Retinal pigment epithelial cell (primary cell): ENCODE results near the gene PWP2.
"Not testable (repeated sequence)": the region's sequence is repeated elsewhere in the genome, so short reads cannot be mapped to it uniquely, and the experiment has no call there.

Experiments used
- DNase-seq: peaks from one replicate; pipeline ENCODE4 v3.0.0-alpha.2; 2010; ENCODE audit warnings: low read depth
- H3K4me3 ChIP-seq: 2 replicates; pipeline ENCODE4 v1.5.1; 2011; ENCODE audit warnings: mild to moderate bottlenecking, low read length, control low read depth, moderate library complexity

Gene PWP2

DNA sequence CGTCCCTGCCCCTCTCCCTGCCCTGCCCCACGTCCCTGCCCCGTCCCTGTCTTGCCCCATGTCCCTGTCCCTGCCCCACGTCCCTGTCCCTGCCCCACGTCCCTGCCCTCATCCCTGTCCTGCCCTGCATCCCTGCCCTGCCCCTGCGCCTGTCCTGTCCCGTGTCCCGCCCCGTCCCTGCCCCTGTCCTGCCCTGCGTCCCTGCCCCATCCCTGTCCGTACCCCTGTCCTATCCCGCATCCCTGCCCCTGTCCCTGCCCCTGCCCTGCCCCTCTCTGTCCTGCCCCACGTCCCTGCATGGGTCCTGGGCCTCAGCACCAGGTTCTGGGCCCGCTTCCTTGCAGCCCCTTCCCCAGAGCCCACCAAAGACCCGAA lies 53.1 kb downstream of the PWP2 start:
- H3K4me3 ChIP-seq, DNase-seq: not testable (repeated sequence)

DNA sequence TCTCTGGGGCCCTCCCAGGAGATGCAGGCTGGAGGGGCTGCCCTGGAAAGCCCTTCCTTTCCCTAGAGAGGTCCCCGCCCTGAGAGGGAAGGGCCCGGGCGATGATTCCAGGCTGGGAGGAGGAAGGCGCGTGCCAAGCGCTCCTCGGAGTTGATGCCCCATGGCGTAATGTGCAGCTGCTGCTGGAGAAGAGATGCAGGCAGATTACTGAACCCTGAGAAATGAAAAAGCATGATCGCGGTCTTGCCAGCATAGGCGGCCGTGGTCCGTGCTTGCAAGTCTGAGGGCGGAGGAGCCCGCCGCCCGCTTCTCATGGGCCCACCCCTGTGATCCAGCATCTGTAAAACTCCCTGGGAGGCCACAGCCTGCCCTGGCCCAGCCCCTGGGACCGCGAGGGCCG lies 53.6 kb downstream of the PWP2 start:
- not testable (repeated sequence) for DNase-seq, H3K4me3 ChIP-seq

DNA sequence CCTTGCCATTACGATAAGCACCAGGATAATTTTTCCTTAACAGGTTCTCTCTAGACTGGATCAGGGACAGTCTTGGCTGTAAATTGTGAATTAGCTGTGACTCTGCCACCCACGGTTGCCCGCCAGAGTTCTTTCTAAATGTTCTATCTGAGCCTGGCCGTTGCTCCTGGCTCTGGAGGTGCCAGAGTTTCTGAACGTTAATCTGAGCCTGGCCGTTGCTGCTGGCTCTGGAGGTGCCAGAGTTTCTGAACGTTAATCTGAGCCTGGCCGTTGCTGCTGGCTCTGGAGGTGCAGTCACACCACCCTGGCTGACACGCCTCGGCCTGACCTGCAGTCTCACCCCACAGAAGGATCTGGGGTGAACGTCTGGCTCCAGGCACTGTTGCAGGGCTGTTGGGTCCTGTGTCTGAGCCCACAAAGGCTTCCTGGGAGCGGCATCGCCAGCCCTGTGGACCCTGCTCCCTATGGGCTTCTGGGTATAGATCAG lies 56.0 kb downstream of the PWP2 start:
- H3K4me3 ChIP-seq, DNase-seq: not testable (repeated sequence)

DNA sequence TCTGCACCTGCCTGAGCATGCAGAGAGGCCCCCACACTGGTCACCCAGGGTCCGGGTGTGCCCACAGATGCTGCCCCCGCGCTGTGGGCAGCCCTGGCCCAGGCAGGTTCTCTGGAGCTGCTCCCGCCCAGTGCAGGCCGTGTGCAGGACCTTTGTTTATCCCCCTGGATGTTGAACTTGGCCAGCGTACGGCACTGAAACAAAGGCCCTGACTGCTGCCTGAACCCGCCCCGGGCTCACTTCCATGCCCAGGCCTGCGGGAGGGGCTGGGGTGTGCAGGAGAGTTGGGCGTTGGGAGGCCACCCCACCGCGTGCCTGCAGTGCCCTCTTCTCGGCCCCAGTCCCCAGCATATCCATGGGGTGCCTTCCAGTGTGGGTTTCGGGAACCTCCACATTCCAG lies 58.7 kb downstream of the PWP2 start:
- not testable (repeated sequence) for DNase-seq, H3K4me3 ChIP-seq

DNA sequence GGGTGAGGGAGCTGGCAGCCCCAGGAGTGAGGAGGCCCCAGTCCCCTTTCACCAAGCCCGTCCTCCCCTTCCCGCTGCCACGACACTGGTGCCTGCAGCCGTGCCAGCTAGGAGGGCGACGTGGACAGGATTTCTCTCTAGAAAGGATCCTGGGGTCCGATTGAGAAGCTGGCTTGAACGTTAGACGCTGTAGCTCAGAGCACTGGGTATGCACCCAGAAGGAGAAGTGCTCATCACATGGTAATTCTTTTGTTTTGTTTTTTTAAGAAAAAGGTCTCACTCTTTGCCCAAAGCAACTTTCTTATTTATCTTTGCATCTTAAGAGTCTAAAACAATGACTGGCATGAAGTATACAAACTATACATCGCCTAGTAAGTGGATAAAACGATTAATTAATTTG lies 60.3 kb downstream of the PWP2 start:
- DNase-seq, H3K4me3 ChIP-seq: not testable (repeated sequence)

DNA sequence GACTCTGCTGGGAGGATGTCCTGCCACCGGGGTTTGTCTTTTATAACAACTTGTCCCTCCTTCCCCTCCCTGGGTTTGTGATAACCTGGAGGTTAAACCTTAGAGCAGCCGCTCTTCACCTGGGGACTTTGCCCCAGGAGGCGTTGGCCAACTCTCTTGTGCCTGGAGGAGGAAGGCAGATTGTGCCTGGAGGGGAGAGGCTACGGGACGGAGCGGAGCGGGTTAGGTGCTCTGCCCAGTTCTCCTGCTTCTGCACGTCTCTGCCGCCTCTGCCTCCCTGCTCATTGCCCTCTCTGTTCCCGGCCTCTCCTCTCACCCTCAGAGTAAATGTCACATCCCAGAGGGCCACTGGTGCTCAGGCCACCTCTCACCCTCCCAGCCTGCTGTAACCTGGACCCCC lies 63.1 kb downstream of the PWP2 start:
- not testable (repeated sequence) for H3K4me3 ChIP-seq

DNA sequence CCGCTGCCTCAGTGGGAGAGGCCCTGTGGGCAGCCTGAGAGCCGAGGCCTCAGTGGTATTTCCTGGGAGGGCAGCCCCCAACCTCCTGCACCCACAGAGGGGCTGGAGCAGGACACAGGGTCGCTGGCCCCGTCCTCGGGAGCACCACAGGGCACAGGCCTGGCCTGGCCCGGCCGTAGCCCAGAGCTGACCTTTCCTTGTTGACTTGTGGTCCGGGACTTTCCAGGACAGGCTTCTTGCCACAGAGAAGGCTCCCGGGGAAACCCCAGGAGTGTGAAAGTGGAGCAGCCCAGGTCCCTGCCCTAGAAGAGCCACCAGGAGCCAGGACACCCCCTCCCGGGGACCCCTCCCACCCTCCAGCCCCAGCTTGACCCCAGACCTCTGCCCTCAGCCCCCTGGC lies 63.7 kb downstream of the PWP2 start:
- not testable (repeated sequence) for DNase-seq, H3K4me3 ChIP-seq

More for the DNA sequence above, 63.1 kb downstream of the PWP2 start:
- DNase-seq, result not testable (repeated sequence)

DNA sequence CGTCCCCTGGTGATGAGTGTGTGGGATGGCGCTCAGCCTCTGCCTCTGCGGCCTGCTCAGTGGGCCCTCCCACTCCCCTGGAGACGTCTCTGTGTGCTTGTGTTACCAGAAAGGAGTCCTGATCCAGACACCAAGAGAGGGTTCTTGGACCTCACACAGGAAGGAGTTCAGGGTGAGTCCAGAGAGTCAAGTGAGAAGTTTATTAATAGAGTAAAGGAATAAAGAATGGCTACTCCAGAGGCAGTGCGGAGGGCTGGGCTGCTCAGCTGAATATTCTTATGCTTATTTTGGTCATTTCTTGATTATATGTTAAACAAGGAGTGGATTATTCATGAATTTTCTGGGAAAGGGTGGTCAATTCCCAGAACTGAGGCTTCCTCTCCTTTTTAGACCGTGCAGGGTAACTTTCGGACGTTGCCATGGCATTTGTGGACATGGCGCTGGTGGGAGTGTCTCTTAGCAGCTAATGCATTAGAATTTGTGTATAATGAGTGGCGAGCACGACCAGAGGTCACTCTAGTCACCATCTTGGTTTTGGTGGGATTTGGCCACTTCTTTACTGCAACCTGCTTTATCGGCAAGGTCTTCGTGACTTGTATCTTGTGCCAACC lies 64.9 kb downstream of the PWP2 start:
- not testable (repeated sequence) for DNase-seq, H3K4me3 ChIP-seq

DNA sequence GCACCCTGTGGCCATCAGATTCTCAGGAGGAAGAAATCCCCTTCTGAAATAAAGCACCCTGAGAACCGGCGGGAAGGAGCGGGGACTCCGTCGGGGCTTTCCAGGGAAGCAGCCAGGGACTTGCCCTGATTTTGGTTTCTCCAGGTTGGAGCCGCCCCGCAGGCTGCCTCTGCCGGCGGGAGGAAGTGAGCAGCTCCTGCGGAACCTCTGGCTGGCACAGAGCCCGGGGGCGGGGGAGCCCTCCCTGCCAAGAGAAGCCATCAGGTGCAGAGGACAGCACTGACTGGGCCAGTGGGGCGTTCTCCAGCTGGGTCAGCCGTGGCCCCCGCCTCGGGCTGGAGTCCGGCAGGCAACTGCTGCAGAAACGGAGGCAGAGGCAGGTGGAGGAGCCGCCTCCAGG lies 65.5 kb downstream of the PWP2 start:
- not testable (repeated sequence) for DNase-seq, H3K4me3 ChIP-seq

DNA sequence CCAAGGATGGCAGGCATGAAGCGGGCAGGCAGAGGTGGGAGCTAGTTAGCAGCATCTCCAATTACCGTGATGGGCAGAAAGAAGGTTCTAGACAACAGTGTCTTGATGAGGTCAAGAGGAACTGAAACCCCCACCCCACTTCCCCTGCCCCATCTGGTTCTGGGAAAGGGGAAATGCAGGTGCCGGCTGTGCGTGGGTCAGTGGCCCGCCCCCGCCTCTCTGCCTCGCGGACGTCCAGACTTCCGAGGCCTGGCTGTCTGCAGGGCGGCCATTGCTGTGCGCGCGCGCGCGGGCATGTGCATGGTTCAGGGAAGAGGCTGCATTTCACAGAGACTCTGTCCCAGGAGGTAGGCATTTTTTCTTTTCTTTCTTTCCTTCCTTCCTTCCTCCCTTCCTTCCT lies 68.0 kb downstream of the PWP2 start:
- not testable (repeated sequence) for H3K4me3 ChIP-seq

DNA sequence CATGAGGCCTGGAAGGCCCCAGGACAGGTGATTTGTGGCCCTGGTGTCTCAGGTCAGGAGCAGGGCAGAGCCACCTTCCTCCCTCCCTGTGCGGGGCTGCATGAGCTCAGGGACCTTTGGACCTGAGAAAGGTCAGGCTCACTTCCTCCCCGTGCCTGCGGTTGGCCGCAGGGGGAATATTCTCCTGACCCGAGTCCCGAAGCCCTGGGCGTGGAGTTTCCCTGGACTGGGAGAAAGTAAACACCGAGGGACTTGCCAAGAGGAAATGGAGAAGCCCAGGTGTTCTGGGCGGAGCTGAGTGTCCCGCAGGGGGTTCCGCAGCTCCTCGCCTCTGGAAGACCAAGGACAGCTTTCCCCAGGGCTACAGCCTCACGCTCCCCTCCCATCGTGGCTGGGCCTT lies 68.9 kb downstream of the PWP2 start:
- not testable (repeated sequence) for H3K4me3 ChIP-seq, DNase-seq

More for the DNA sequence above, 68.0 kb downstream of the PWP2 start:
- DNase-seq, result not testable (repeated sequence)
